HG02571 (cell line): ENCODE results near the gene KIRREL3.

Experiments
- ATAC-seq: cut with Tn5 transposase; IDR thresholded peaks from one replicate; pipeline ENCODE4 v1.9.1; 2021; ENCODE audit warnings: mild to moderate bottlenecking, moderate library complexity; ENCODE audit not compliant: unreplicated experiment

KIRREL3 gene

GRCh38 chr11:126417091-126417862 is 583.3 kb downstream of the KIRREL3 start:
- no peak for ATAC-seq

GRCh38 chr11:126416542-126417090 is 584.0 kb downstream of the KIRREL3 start:
- peak; percentile 77 for ATAC-seq

GRCh38 chr11:126415669-126416420 is 584.7 kb downstream of the KIRREL3 start:
- no peak for ATAC-seq

GRCh38 chr11:126415128-126415527 is 585.4 kb downstream of the KIRREL3 start:
- ATAC-seq = no peak

- no peak for ATAC-seq
Measured at GRCh38 chr11:126414615-126415014, 586.0 kb downstream of the KIRREL3 start.

GRCh38 chr11:126413843-126414405 is 586.6 kb downstream of the KIRREL3 start:
- no peak for ATAC-seq

GRCh38 chr11:126413426-126413825 is 587.1 kb downstream of the KIRREL3 start:
- no peak for ATAC-seq

- no peak for ATAC-seq
Measured at GRCh38 chr11:126411971-126412381, 588.6 kb downstream of the KIRREL3 start.

GRCh38 chr11:126410649-126411048 is 589.9 kb downstream of the KIRREL3 start:
- ATAC-seq = no peak

- no peak for ATAC-seq
Measured at GRCh38 chr11:126409620-126409985, 591.0 kb downstream of the KIRREL3 start.

- no peak for ATAC-seq
Measured at GRCh38 chr11:126408901-126409619, 591.5 kb downstream of the KIRREL3 start.

- no peak for ATAC-seq
Measured at GRCh38 chr11:126408496-126408895, 592.1 kb downstream of the KIRREL3 start.

- no peak for ATAC-seq
Measured at GRCh38 chr11:126407682-126408288, 592.8 kb downstream of the KIRREL3 start.

GRCh38 chr11:126407101-126407521 is 593.5 kb downstream of the KIRREL3 start:
- ATAC-seq = no peak

GRCh38 chr11:126406368-126406767 is 594.2 kb downstream of the KIRREL3 start:
- no peak for ATAC-seq

- no peak for ATAC-seq
Measured at GRCh38 chr11:126405906-126406305, 594.7 kb downstream of the KIRREL3 start.

GRCh38 chr11:126405374-126405773 is 595.2 kb downstream of the KIRREL3 start:
- no peak for ATAC-seq

- no peak for ATAC-seq
Measured at GRCh38 chr11:126404367-126404766, 596.2 kb downstream of the KIRREL3 start.

- peak; percentile 98 for ATAC-seq
Measured at GRCh38 chr11:126403658-126404057, 596.9 kb downstream of the KIRREL3 start.

- ATAC-seq = no peak
Measured at GRCh38 chr11:126403022-126403581, 597.5 kb downstream of the KIRREL3 start.
